Loucy (cell line): ENCODE results near the gene UPK3BL1.
A peak's percentile ranks its signal among the peaks of the same experiment; 100 is the strongest.
"Not testable (repeated sequence)": the region's sequence is repeated elsewhere in the genome, so short reads cannot be mapped to it uniquely, and the experiment has no call there.

Source experiments
- H2AFZ ChIP-seq: fragments of 200-600 bp; sonication (generic); 2 replicates; pipeline ENCODE4 v1.6.0; 2016; ENCODE audit warnings: antibody characterized with exemption, mild to moderate bottlenecking, low read length, moderate library complexity
- H3F3A ChIP-seq: fragments of 200-600 bp; 2 replicates; pipeline ENCODE4 v1.6.0; 2016; ENCODE audit warnings: antibody characterized with exemption, low read depth, mild to moderate bottlenecking
- H3K27me3 ChIP-seq: fragments of 200-600 bp; sonication (generic); 2 replicates; pipeline ENCODE4 v1.6.1; 2014; ENCODE audit warnings: low read length, mild to moderate bottlenecking; ENCODE audit not compliant: insufficient read depth, poor library complexity, severe bottlenecking
- H3K36me3 ChIP-seq: fragments of 200-600 bp; sonication (generic); 2 replicates; pipeline ENCODE4 v1.6.1; 2016; ENCODE audit warnings: low read length; ENCODE audit not compliant: insufficient read depth
- H3K4me1 ChIP-seq: fragments of 200-600 bp; sonication (generic); 2 replicates; pipeline ENCODE4 v1.5.1; 2014; ENCODE audit warnings: low read length, mild to moderate bottlenecking; ENCODE audit not compliant: insufficient read depth, poor library complexity, severe bottlenecking
- H3K4me2 ChIP-seq: fragments of 200-600 bp; sonication (generic); 2 replicates; pipeline ENCODE4 v1.6.0; 2014; ENCODE audit warnings: antibody characterized with exemption, low read length, low read depth, mild to moderate bottlenecking; ENCODE audit not compliant: poor library complexity, severe bottlenecking
- H3K4me3 ChIP-seq: fragments of 200-600 bp; sonication (generic); 2 replicates; pipeline ENCODE4 v1.5.1; 2014; ENCODE audit warnings: low read length, mild to moderate bottlenecking, mixed read lengths; ENCODE audit not compliant: poor library complexity, severe bottlenecking
- H3K79me2 ChIP-seq: fragments of 200-600 bp; sonication (generic); 2 replicates; pipeline ENCODE4 v1.6.1; 2014; ENCODE audit warnings: low read length; ENCODE audit not compliant: insufficient read depth
- H3K9ac ChIP-seq: fragments of 200-600 bp; sonication (generic); 2 replicates; pipeline ENCODE4 v1.6.0; 2014; ENCODE audit warnings: mild to moderate bottlenecking, low read depth, low read length, moderate library complexity; ENCODE audit not compliant: poor library complexity, severe bottlenecking
- H3K9me2 ChIP-seq: fragments of 200-600 bp; sonication (generic); replicated peaks from 2 replicates; pipeline ENCODE4 v1.6.1; 2016; ENCODE audit warnings: low read depth, low read length, mixed read lengths
- H3K9me3 ChIP-seq: fragments of 200-600 bp; sonication (generic); 2 replicates; pipeline ENCODE4 v1.6.1; 2014; ENCODE audit warnings: mild to moderate bottlenecking, antibody characterized with exemption, low read length, low read depth; ENCODE audit not compliant: insufficient read depth
- H4K20me1 ChIP-seq: fragments of 200-600 bp; sonication (generic); 2 replicates; pipeline ENCODE4 v1.6.0; 2014; ENCODE audit warnings: antibody characterized with exemption, low read length, mild to moderate bottlenecking; ENCODE audit not compliant: insufficient read depth, poor library complexity, severe bottlenecking

Gene UPK3BL1

DNA sequence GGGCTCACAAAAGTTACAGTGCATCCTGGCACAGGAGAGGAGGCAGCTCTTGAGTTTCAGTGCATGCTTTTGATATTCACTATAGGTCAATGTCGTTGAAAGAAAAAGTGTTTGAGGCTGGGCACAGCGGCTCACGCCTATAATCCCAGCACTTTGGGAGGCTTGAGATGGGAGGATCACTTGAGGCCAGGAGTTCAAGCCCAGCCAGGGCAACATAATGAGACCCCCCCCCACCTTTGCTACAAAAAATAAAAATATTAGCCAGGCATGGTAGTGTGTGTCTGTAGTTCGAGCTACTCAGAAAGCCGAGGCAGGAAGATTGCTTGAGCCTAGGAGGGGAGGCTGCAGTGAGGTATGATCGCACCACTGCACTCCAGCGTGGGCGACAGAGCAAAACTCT, 24.5 kb downstream of the UPK3BL1 start:
- not testable (repeated sequence) for H3K9me2 ChIP-seq, H3K4me3 ChIP-seq, H3K36me3 ChIP-seq, H2AFZ ChIP-seq, H3K79me2 ChIP-seq, H3K4me2 ChIP-seq, H3F3A ChIP-seq, H3K27me3 ChIP-seq, H3K9me3 ChIP-seq, H3K9ac ChIP-seq, H3K4me1 ChIP-seq, H4K20me1 ChIP-seq

DNA sequence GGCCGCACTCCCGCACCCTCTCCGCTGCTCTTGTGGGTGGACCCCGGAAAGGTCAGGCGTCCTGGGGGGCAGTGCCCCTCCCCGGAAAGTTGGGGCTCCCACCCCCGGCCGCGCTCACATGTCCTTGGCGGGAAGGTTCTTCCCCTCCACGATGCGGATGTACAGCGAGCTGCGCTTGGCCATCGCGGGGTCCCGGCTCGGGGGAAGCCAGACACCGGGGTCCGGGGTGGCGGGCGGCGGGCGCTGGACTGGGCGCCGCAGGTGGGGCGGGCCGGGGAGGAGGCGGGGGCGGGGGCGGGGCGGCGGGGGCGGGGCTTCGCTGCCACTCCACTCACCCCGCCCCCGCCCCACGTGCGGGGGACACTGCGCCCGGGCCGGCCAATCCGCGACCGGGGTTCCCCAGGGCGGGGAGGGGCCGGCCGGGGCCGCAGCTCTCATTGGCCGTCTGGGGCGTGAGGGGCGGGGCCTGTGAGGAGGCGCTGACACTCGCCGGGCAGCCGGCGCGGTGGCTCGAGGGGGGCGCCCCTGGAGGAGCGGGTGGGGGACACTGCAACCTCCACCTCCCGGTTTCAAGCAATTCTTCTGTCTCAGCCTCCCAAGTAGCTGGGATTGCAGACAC, 26.0 kb downstream of the UPK3BL1 start, which contains the start of gene RASA4:
TSS of gene RASA4 (minus strand) at position 250 of the 619 bp plus-strand sequence. CDS start at position 183, 67 bp downstream.
- peak within 1 kb of the TSS; percentile 46 for H3K4me3 ChIP-seq
- H3K4me2 ChIP-seq, result not testable (repeated sequence)

DNA sequence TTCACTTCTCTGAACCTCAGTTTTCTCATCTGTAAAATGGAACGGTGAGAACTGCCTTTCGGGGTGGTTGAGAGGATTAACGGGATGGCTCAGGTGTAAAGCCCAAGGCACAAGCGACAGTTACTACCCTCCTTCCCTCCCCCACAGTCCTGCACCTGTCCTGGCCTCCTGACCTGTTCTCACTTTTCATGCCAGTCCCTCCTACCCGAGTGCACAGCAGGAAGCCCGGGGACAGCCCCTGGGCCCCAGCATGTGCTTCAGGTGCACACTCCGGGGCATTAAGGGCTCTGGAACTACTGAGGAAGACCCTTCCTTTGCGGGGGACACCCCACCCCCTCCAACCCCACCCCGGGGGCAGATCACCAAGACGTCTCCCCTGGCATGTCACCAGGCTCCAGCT, 26.7 kb downstream of the UPK3BL1 start:
- not testable (repeated sequence) for H3K9ac ChIP-seq

More for the DNA sequence above, 26.0 kb downstream of the UPK3BL1 start, which contains the start of gene RASA4:
- not testable (repeated sequence) for H3K9ac ChIP-seq, H3K27me3 ChIP-seq, H3K79me2 ChIP-seq, H3K4me1 ChIP-seq, H2AFZ ChIP-seq, H3K36me3 ChIP-seq, H3K9me2 ChIP-seq, H3F3A ChIP-seq, H4K20me1 ChIP-seq, H3K9me3 ChIP-seq

DNA sequence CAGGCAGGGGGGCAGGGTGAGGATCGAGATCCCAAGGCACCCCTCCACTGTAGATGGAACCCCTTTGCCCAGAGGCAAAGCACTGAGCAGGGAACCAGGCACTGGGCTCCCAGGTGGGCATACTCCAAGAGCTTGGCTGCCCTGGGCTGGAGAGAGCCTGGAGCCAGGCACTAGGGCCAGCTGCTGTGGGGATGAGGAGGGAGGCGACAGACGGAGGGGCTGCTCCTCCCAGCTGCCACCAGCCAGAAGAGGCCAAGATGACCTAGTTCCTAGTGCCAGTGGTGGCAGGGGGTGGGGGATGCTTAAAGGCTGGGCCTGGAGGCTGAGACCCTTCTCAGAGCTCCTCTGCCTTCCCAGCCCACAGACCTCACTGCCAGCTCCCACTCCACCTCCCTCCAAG, 27.7 kb downstream of the UPK3BL1 start:
- H3K27me3 ChIP-seq, H3K79me2 ChIP-seq, H4K20me1 ChIP-seq, H3F3A ChIP-seq, H2AFZ ChIP-seq, H3K36me3 ChIP-seq, H3K4me1 ChIP-seq, H3K9ac ChIP-seq, H3K9me3 ChIP-seq, H3K4me3 ChIP-seq, H3K9me2 ChIP-seq, H3K4me2 ChIP-seq: not testable (repeated sequence)

More for the DNA sequence above, 26.7 kb downstream of the UPK3BL1 start:
- H3K9me2 ChIP-seq, H3F3A ChIP-seq, H3K4me3 ChIP-seq, H3K4me1 ChIP-seq, H4K20me1 ChIP-seq, H3K79me2 ChIP-seq, H3K27me3 ChIP-seq, H2AFZ ChIP-seq, H3K4me2 ChIP-seq, H3K9me3 ChIP-seq, H3K36me3 ChIP-seq: not testable (repeated sequence)

DNA sequence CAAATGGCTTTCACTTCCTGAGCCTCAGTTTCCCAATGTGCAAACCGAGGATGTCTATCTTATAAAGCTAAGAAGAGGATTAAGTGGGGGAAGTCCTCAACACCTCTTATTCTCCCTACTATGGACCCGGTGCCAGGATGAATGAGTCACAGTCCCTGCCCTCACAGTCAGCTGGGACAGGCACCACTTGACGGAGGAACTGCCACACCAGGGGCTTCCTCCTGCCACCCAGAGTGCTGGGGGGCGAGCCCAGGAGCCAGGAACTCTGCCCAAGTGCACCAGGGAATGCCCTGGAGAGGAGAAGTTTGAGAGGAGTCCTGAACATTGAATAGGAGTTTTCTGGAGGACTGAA, 28.3 kb downstream of the UPK3BL1 start:
- not testable (repeated sequence) for H4K20me1 ChIP-seq, H3K9me3 ChIP-seq, H3F3A ChIP-seq, H3K4me3 ChIP-seq, H3K79me2 ChIP-seq, H2AFZ ChIP-seq, H3K9me2 ChIP-seq, H3K9ac ChIP-seq, H3K27me3 ChIP-seq, H3K4me1 ChIP-seq, H3K4me2 ChIP-seq, H3K36me3 ChIP-seq

DNA sequence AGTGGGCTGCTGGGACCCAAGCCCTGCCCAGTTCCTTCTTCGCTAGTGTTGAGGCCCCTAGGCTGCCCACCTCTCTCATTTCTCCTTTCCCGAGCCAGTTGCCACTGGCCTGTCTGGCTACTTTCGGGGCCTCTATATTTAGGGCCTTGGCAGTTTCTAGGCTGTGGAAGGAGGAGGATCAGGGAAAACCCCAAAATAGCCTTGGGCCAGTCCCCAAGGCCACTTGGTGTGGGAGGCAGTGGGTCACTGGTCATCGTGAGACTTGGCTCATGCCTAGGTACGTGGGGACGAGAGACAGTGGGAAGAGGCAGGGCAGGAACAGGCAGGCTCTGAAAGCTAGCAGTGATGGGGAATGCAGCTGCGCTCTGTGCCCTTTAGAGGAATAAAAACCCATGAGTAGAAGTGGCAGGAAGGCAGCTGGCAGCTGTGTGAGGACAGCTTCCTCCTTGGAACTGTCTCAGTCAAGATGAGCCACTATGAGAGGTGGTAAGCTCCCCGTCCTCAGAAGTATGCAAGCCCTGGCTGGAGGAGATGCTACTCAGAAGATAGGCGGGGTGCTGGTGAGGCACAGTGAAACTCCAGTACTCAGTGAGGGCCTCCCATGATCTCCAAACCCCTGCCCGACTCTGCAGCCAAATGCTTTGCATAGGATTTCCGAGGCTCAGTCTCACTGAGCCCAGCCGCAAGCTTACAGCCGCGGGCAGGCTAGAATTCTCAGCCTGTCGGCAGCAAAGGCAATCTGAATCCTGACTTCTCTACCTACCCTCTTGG, 28.8 kb downstream of the UPK3BL1 start:
- H3K4me2 ChIP-seq, result peak overlapping the region; percentile 34
- not testable (repeated sequence) for H3K4me3 ChIP-seq

DNA sequence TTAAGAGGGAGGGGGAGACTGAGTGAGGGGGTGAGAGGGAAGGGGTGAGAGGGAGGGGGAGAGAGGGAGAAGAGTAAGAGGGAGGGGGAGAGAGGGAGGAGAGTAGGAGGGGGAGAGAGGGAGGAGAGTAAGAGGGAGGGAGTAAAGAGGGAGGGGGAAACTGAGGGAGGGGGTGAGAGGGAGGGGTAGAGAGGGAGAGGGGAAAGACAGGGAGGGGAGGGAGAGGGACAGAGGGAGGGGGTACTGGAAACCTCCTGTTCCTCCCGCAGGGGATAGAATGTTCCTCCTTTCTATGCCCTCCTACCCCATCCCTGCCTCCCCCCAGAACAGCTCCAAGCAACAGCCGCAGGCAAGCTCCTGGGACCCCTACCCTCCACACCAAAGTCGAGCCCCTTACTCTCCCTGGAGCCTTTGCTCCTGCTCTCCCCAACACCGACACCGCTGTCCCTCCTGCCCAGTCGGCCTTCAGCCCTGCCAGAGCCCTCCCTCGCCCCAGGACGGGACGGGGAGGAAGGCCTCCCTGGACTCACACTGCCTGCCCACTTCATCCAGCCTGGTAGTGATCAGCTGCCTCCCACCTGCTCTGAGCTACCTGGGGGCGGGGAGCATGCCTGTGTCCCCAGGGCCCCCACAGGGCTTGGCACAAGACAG, 30.8 kb downstream of the UPK3BL1 start:
- not testable (repeated sequence) for H3K4me3 ChIP-seq, H2AFZ ChIP-seq, H3K79me2 ChIP-seq, H4K20me1 ChIP-seq, H3F3A ChIP-seq, H3K9me3 ChIP-seq, H3K27me3 ChIP-seq, H3K36me3 ChIP-seq, H3K4me1 ChIP-seq, H3K9me2 ChIP-seq
- Histone ChIP-seq H3K4me2 (peak overlapping the region; percentile 20), H3K9ac (peak overlapping the region; percentile 20)

More for the DNA sequence above, 28.8 kb downstream of the UPK3BL1 start:
- H3K9me3 ChIP-seq, H3K4me1 ChIP-seq, H4K20me1 ChIP-seq, H3K9me2 ChIP-seq, H2AFZ ChIP-seq, H3K36me3 ChIP-seq, H3K79me2 ChIP-seq, H3F3A ChIP-seq, H3K27me3 ChIP-seq, H3K9ac ChIP-seq: not testable (repeated sequence)
